HG03432 (cell line): ENCODE results near the gene RAN.

Experiments used
- ATAC-seq: cut with Tn5 transposase; IDR thresholded peaks from one replicate; pipeline ENCODE4 v1.9.1; 2021; ENCODE audit warnings: mild to moderate bottlenecking, moderate library complexity; ENCODE audit not compliant: unreplicated experiment

Gene RAN

DNA sequence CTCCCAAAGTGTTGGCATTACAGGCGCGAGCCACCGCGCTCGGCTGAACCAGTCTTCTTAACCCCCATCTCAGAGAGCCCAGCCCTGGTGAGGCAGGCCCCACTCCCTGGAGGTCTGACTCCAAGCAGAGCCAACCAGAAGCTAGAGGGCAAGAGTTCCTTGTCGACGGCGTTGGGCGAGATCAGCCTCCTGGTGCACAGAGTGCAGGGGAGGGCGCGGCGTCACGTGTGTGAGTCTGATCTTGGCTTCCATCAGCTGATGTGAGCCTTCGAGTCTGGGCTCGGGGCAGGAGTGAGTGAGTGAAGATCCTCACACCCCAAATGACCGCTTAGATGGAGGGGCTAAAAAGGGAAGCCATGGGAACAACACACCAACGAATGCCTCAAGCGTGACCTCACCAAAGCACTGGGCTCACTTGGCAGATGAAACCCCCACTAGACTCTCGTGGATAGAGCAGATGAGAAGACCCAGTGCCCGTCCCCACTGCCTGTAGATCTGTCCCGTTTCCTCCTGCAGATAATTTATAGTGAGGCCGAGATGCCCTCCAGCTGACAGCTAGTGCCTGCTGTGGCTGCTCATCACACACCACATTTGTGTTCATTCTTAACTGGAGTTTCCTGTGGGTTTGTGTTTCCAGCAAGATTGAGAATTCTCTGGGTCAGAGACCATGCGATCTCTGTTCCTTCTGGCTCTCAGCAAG lies 53.2 kb downstream of the RAN start:
- ATAC-seq, result no peak

DNA sequence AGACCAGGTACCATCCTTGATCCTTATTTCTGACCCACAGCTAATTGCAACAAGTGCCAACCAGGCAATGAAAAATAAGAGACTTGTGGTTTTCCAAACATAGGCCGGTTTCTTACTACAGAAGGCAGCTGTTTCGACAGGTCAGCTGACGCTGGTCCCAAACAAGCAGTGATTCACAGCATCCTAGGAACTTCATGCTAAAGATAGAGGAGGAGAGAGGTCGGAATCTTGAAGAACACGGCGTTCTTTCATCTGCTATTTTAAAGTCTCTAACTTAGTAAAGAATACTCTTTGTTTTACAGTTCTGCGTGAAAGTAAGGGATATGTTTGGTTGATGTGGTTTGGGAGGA lies 53.8 kb downstream of the RAN start:
- ATAC-seq, result no peak
